CD14-positive monocyte (primary cell): ENCODE results near the gene CMTM1. TPM values are rescaled to one million over a fixed set of nuclear protein-coding genes. Genes with fewer than 3 reads are reported as not detected.

Source experiments
- DNase-seq, 3 donors: peaks; one replicate each; pipeline ENCODE4 v3.0.0-alpha.2; 2011 to 2022
- H2AFZ ChIP-seq: 2 replicates; pipeline ENCODE4 v1.6.0; 2012; ENCODE audit warnings: mild to moderate bottlenecking, low read depth, low read length, inconsistent platforms; ENCODE audit not compliant: insufficient read depth, poor library complexity, severe bottlenecking
- H3K27ac ChIP-seq, 2 donors: 1 replicate in 1 of 2; 2 replicates in 1 of 2; pipeline ENCODE4 v1.5.1; 2012 to 2013; ENCODE audit warnings: low read length in 2 of 2, control low read depth in 1 of 2, inconsistent platforms in 1 of 2, low read depth in 1 of 2, mild to moderate bottlenecking in 1 of 2
- H3K27me3 ChIP-seq, 2 donors: one replicate each; pipeline versions ENCODE4 v1.6.0 to v1.6.1; 2011 to 2013; ENCODE audit warnings: low read length in 2 of 2; ENCODE audit not compliant: control insufficient read depth in 2 of 2, insufficient read depth in 2 of 2
- H3K36me3 ChIP-seq, 2 donors: replicated peaks in 1 of 2; 1 replicate in 1 of 2; 2 replicates in 1 of 2; pipeline versions ENCODE4 v1.5.1 to v1.6.1; 2012 to 2013; ENCODE audit warnings: low read length in 2 of 2, control low read depth in 1 of 2, inconsistent platforms in 1 of 2, mild to moderate bottlenecking in 1 of 2; ENCODE audit not compliant: insufficient read depth in 2 of 2, control insufficient read depth in 1 of 2
- H3K4me1 ChIP-seq, 2 donors: 1 replicate in 1 of 2; 2 replicates in 1 of 2; pipeline versions ENCODE4 v1.5.1 to v1.6.1; 2012 to 2013; ENCODE audit warnings: low read length in 2 of 2, control low read depth in 1 of 2, inconsistent platforms in 1 of 2, mild to moderate bottlenecking in 1 of 2, moderate library complexity in 1 of 2; ENCODE audit not compliant: insufficient read depth in 2 of 2, control insufficient read depth in 1 of 2
- H3K4me2 ChIP-seq: replicated peaks from 2 replicates; pipeline ENCODE3; 2012; ENCODE audit warnings: low read length, moderate library complexity, mild to moderate bottlenecking; ENCODE audit not compliant: poor library complexity, severe bottlenecking; ENCODE audit errors: extremely low read depth
- H3K4me3 ChIP-seq, 3 experiments: fragments of 200-600 bp in 1 of 3; sonication (generic) in 1 of 3; replicated peaks in 1 of 3; 1 replicate in 2 of 3; 2 replicates in 1 of 3; pipeline ENCODE4 v1.5.1; 2011 to 2013; ENCODE audit warnings: low read length in 3 of 3, mild to moderate bottlenecking in 3 of 3, control low read depth in 2 of 3, low read depth in 2 of 3, inconsistent platforms in 1 of 3, moderate library complexity in 1 of 3
- H3K79me2 ChIP-seq: 2 replicates; pipeline ENCODE4 v1.6.0; 2012; ENCODE audit warnings: mild to moderate bottlenecking, control low read depth, inconsistent platforms, low read length, moderate library complexity; ENCODE audit not compliant: insufficient read depth
- H3K9ac ChIP-seq: 2 replicates; pipeline ENCODE4 v1.6.0; 2017; ENCODE audit warnings: low read length, mild to moderate bottlenecking; ENCODE audit not compliant: insufficient read depth, poor library complexity, severe bottlenecking
- H3K9me3 ChIP-seq, 2 donors: replicated peaks in 1 of 2; 1 replicate in 1 of 2; 2 replicates in 1 of 2; pipeline versions ENCODE4 v1.5.1 to v1.6.1; 2012 to 2013; ENCODE audit warnings: low read length in 2 of 2, control low read depth in 1 of 2; ENCODE audit not compliant: control insufficient read depth in 1 of 2, insufficient read depth in 1 of 2
- H4K20me1 ChIP-seq: 2 replicates; pipeline ENCODE4 v1.6.0; 2012; ENCODE audit warnings: mild to moderate bottlenecking, low read length, control low read depth, moderate library complexity; ENCODE audit not compliant: insufficient read depth
- H3K27ac Mint-ChIP-seq, 7 donors: one replicate each; pipeline ENCODE4 v1.8.0; 2020; ENCODE audit warnings: mild to moderate bottlenecking in 7 of 7, mixed read lengths in 7 of 7, moderate library complexity in 6 of 7, inconsistent platforms in 2 of 7
- H3K27me3 Mint-ChIP-seq, 3 donors: one replicate each; pipeline ENCODE4 v1.8.0; 2021 to 2022; ENCODE audit warnings: low read depth in 3 of 3, mild to moderate bottlenecking in 3 of 3, mixed read lengths in 3 of 3, moderate library complexity in 3 of 3, inconsistent platforms in 1 of 3
- H3K36me3 Mint-ChIP-seq, 2 donors: one replicate each; pipeline ENCODE4 v1.8.0; 2020; ENCODE audit warnings: mixed read lengths in 2 of 2, inconsistent platforms in 1 of 2, mild to moderate bottlenecking in 1 of 2
- H3K4me1 Mint-ChIP-seq: one replicate; pipeline ENCODE4 v1.8.0; 2020; ENCODE audit warnings: mild to moderate bottlenecking, mixed read lengths
- H3K4me3 Mint-ChIP-seq, 2 donors: one replicate each; pipeline ENCODE4 v1.8.0; 2020; ENCODE audit warnings: mild to moderate bottlenecking in 2 of 2, mixed read lengths in 2 of 2, moderate library complexity in 1 of 2
- H3K9me3 Mint-ChIP-seq, 7 donors: one replicate each; pipeline ENCODE4 v1.8.0; 2020 to 2022; ENCODE audit warnings: mixed read lengths in 7 of 7, mild to moderate bottlenecking in 6 of 7, moderate library complexity in 6 of 7, inconsistent platforms in 2 of 7
- CTCF ChIP-seq: fragments of 200-600 bp; IDR thresholded peaks from one replicate; pipeline ENCODE4 v1.8.0; 2022; ENCODE audit warnings: antibody characterized with exemption, mild to moderate bottlenecking
- WGBS: methylation state at CpG from one replicate; pipeline ENCODE4 v1.1.5; 2013; ENCODE audit warnings: missing lambda C conversion rate; ENCODE audit not compliant: insufficient coverage; 5-methylcytosine and 5-hydroxymethylcytosine counted together
- intact Hi-C, 2 donors: fragments of 100-400 bp; cut with micrococcal nuclease; formaldehyde crosslinking; loops; one replicate each; pipeline versions ENCODE4 v1.15.0 to v1.15.1; 2023
- polyA plus RNA-seq, 3 donors: library from polyadenylated mRNA; depleted of rRNA in 1 of 3; unstranded in 2 of 3; stranded (reverse) in 1 of 3; fragments of 300-500 nt in 2 of 3; fragments of >200 nt in 1 of 3; fragmentation: Illumina TruSeq in 2 of 3; gene quantifications; 1 replicate in 2 of 3; 2 replicates in 1 of 3; pipeline ENCODE4 v1.2.3, GENCODE V29; 2012 to 2021

CMTM1 gene
- polyA plus RNA-seq, 3 donors: 1.6 to 3.3 (median 2.5) TPM

- H3K4me2 ChIP-seq: peak overlapping the region; percentile 88
- peaks cover 71% of the 10 kb centered on the region for H3K4me1 Mint-ChIP-seq
Measured at GRCh38 chr16:66554021-66554420, 12.2 kb upstream of the CMTM1 start.

GRCh38 chr16:66554495-66554894, 11.7 kb upstream of the CMTM1 start:
- Mint-ChIP-seq H3K36me3 (peaks cover 46 to 51% of the 10 kb centered on the region in 2 donors), H3K4me3 (peak overlapping the region in 1 of 2 donors; percentile 100), H3K9me3 (no peaks in the 10 kb centered on the region), H3K27ac (peak overlapping the region in 5 of 7 donors; percentile 27 to 77 (median 38)), H3K27me3 (no peaks in the 10 kb centered on the region), H3K4me1 (peaks cover 68% of the 10 kb centered on the region)
- WGBS: 96% methylated on average over 5 of the region's 6 CpGs
- Histone ChIP-seq H3K4me3 (peak overlapping the region in 1 of 3 experiments; percentile 90), H3K4me1 (peaks cover 54 to 80% of the 10 kb centered on the region in 2 donors), H3K4me2 (peak overlapping the region; percentile 88), H3K79me2 (peaks cover 91% of the 10 kb centered on the region), H3K9me3 (no peaks in the 10 kb centered on the region), H3K9ac (no peak overlapping the region), H3K27ac (peak overlapping the region in 1 of 2 donors; percentile 86), H2AFZ (no peak overlapping the region), H3K36me3 (peaks cover 19 to 42% of the 10 kb centered on the region in 2 donors), H4K20me1 (peaks cover 60% of the 10 kb centered on the region), H3K27me3 (no peaks in the 10 kb centered on the region)
- DNase-seq: no peak
- no peak for TF ChIP-seq CTCF
- intact Hi-C loops: loop anchor here (5.0 to 10.0 kb wide), 4 partner anchors 33 to 77 kb away; no protein-coding TSS in a partner anchor

More at GRCh38 chr16:66554021-66554420, 12.2 kb upstream of the CMTM1 start:
- no CpG with 5 or more reads among the region's 3 CpGs for WGBS
- Mint-ChIP-seq H3K36me3 (peaks cover 41 to 47% of the 10 kb centered on the region in 2 donors), H3K27me3 (no peaks in the 10 kb centered on the region), H3K27ac (peak overlapping the region in 4 of 7 donors; percentile 42 to 97 (median 88)), H3K4me3 (peak overlapping the region; percentile 95 to 100), H3K9me3 (no peaks in the 10 kb centered on the region)
- H4K20me1 ChIP-seq: peaks cover 56% of the 10 kb centered on the region
- H2AFZ ChIP-seq: no peak overlapping the region
- peaks cover 14 to 37% of the 10 kb centered on the region in 2 donors for H3K36me3 ChIP-seq
- no peak for TF ChIP-seq CTCF
- no peak overlapping the region for H3K9ac ChIP-seq
- intact Hi-C loops: loop anchor here (5.0 to 10.0 kb wide), 4 partner anchors 33 to 77 kb away; no protein-coding TSS in a partner anchor
- H3K79me2 ChIP-seq: peaks cover 89% of the 10 kb centered on the region
- H3K4me3 ChIP-seq: peak overlapping the region; percentile 57 to 90 (median 71)
- H3K9me3 ChIP-seq: no peaks in the 10 kb centered on the region
- H3K27ac ChIP-seq: peak overlapping the region in 1 of 2 donors; percentile 86
- no peaks in the 10 kb centered on the region for H3K27me3 ChIP-seq
- peaks cover 59 to 85% of the 10 kb centered on the region in 2 donors for H3K4me1 ChIP-seq
- no peak for DNase-seq
